ENCODE measurements around the gene LSAMP. TPM values are rescaled to one million over a fixed set of nuclear protein-coding genes. Genes with fewer than 3 reads are reported as not detected.
"Not testable (repeated sequence)": the region's sequence is repeated elsewhere in the genome, so short reads cannot be mapped to it uniquely, and the experiment has no call there.

LSAMP gene
- total and polyA plus RNA-seq, 2 donors (not counting 3 experiments of a cell fraction or from before 2014, with no cell fraction given) = not detected

- Histone ChIP-seq H3K4me3 (replicated peaks in 1 of 3; ENCODE audit: insufficient read depth in 1 of 3, low read depth in 1 of 3, low read length in 3 of 3) (no peak overlapping the region), H3K27ac (ENCODE audit: insufficient read depth, low read depth, low read length) (no peak overlapping the region), H3K9me1 (replicated peaks; ENCODE audit: control insufficient read depth, extremely low read depth, insufficient read depth, low read length) (no peaks in the 10 kb centered on the region), H4K20me1 (replicated peaks; ENCODE audit: control insufficient read depth, extremely low read depth, insufficient read depth, low read length) (no peaks in the 10 kb centered on the region), H3K27me3 (ENCODE audit: control insufficient read depth in 2 of 2, insufficient read depth in 2 of 2, low read length in 2 of 2) (no peaks in the 10 kb centered on the region), H3K4me2 (ENCODE audit: insufficient read depth, low read length) (no peak overlapping the region), H3K9ac (replicated peaks; ENCODE audit: extremely low read depth, insufficient read depth, low read length) (no peak overlapping the region), H3K4me1 (ENCODE audit: control insufficient read depth, extremely low read depth, insufficient read depth, low read length) (no peaks in the 10 kb centered on the region), H3K79me2 (ENCODE audit: control insufficient read depth, insufficient read depth, low read length) (no peaks in the 10 kb centered on the region), H3K36me3 (ENCODE audit: control insufficient read depth in 2 of 2, extremely low read depth in 1 of 2, insufficient read depth in 2 of 2, low read length in 2 of 2) (no peaks in the 10 kb centered on the region), H2AFZ (ENCODE audit: low read depth, low read length) (no peak overlapping the region), H3K9me3 (replicated peaks; ENCODE audit: control insufficient read depth, insufficient read depth, low read length) (no peaks in the 10 kb centered on the region)
- CTCF ChIA-PET = interaction anchor here (1.0 kb wide), 1 partner anchor 57 kb away, joined by 3 read pairs; no protein-coding TSS in a partner anchor
- BruUV-seq (replicated peaks) = no TSS peak
- FAIRE-seq (no peak), DNase-seq (ENCODE audit: low read depth, low spot score) (no peak)
- dilution Hi-C loops (cut with MboI; ENCODE audit: extremely low pct_ligation_motif_present, low sequenced_read_pairs) = no loop called here
- intact Hi-C loops (cut with micrococcal nuclease) = no loop called here
- POLR2A ChIA-PET = no interaction called here
- TF ChIP-seq POLR2AphosphoS5 (IDR thresholded peaks at IDR 0.05; ENCODE audit: insufficient read depth, low read depth, low read length) (no peak), JUN (IDR thresholded peaks at IDR 0.05; ENCODE audit: borderline replicate concordance, insufficient read depth, insufficient read length, low read depth) (no peak), GATA2 (IDR thresholded peaks at IDR 0.05; ENCODE audit: insufficient read depth, insufficient read length, low read depth, low read length) (no peak), MAX (IDR thresholded peaks at IDR 0.05; ENCODE audit: insufficient read depth, insufficient read length) (no peak), MYC (IDR thresholded peaks at IDR 0.05; ENCODE audit: low read depth, low read length) (no peak), EZH2 (IDR thresholded peaks at IDR 0.05; ENCODE audit: borderline replicate concordance, low read depth, low read length, severe bottlenecking) (no peak), FOS (IDR thresholded peaks at IDR 0.05; ENCODE audit: borderline replicate concordance, insufficient read depth, low read length) (no peak), POLR2A (IDR thresholded peaks at IDR 0.05; ENCODE audit: low read depth, low read length) (no peak)
- TF ChIP-seq, protein P1, sequence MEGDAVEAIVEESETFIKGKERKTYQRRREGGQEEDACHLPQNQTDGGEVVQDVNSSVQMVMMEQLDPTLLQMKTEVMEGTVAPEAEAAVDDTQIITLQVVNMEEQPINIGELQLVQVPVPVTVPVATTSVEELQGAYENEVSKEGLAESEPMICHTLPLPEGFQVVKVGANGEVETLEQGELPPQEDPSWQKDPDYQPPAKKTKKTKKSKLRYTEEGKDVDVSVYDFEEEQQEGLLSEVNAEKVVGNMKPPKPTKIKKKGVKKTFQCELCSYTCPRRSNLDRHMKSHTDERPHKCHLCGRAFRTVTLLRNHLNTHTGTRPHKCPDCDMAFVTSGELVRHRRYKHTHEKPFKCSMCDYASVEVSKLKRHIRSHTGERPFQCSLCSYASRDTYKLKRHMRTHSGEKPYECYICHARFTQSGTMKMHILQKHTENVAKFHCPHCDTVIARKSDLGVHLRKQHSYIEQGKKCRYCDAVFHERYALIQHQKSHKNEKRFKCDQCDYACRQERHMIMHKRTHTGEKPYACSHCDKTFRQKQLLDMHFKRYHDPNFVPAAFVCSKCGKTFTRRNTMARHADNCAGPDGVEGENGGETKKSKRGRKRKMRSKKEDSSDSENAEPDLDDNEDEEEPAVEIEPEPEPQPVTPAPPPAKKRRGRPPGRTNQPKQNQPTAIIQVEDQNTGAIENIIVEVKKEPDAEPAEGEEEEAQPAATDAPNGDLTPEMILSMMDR (IDR thresholded peaks at IDR 0.05; ENCODE audit: extremely low read depth in 1 of 2, insufficient read depth in 1 of 2, low read depth in 1 of 2, low read length in 2 of 2) = no peak
These were observed 687.1 kb downstream of the LSAMP start for GRCh38 chr3:115758076-115758763.

DNA sequence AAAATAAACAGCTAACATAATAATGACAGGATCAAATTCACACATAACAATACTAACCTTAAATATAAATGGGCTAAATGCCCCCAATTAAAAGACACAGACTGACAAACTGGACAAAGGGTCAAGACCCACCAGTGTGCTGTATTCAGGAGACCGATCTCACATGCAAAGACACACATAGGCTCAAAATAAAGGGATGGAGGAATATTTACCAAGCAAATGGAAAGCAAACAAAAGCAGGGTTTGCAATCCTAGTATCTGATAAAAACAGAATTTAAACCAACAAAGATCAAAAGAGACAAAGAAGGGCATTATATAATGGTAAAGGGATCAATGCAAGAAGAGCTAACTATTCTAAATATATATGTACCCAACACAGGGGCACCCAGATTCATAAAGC is 692.3 kb downstream of the LSAMP start:
- H3K27ac ChIP-seq (ENCODE audit: insufficient read depth, low read depth, low read length); H3K4me2 ChIP-seq (ENCODE audit: insufficient read depth, low read length); FAIRE-seq; H3K9me1 ChIP-seq (replicated peaks; ENCODE audit: control insufficient read depth, extremely low read depth, insufficient read depth, low read length); POLR2A ChIA-PET; H3K4me3 ChIP-seq (replicated peaks in 1 of 3; ENCODE audit: insufficient read depth in 1 of 3, low read depth in 1 of 3, low read length in 3 of 3); CTCF ChIA-PET; H3K4me1 ChIP-seq (ENCODE audit: control insufficient read depth, extremely low read depth, insufficient read depth, low read length); H2AFZ ChIP-seq (ENCODE audit: low read depth, low read length); H3K27me3 ChIP-seq (ENCODE audit: control insufficient read depth in 2 of 2, insufficient read depth in 2 of 2, low read length in 2 of 2); H3K9me3 ChIP-seq (replicated peaks; ENCODE audit: control insufficient read depth, insufficient read depth, low read length); BruUV-seq (replicated peaks); H3K9ac ChIP-seq (replicated peaks; ENCODE audit: extremely low read depth, insufficient read depth, low read length); intact Hi-C loops (cut with micrococcal nuclease); H3K36me3 ChIP-seq (ENCODE audit: control insufficient read depth in 2 of 2, extremely low read depth in 1 of 2, insufficient read depth in 2 of 2, low read length in 2 of 2); H4K20me1 ChIP-seq (replicated peaks; ENCODE audit: control insufficient read depth, extremely low read depth, insufficient read depth, low read length); H3K79me2 ChIP-seq (ENCODE audit: control insufficient read depth, insufficient read depth, low read length); DNase-seq (ENCODE audit: low read depth, low spot score); dilution Hi-C loops (cut with MboI; ENCODE audit: extremely low pct_ligation_motif_present, low sequenced_read_pairs): not testable (repeated sequence)
